Measurements from ENCODE around the gene SH2D6. TPM values are rescaled to one million over a fixed set of nuclear protein-coding genes. Genes with fewer than 3 reads are reported as not detected.
"Not testable (repeated sequence)": the region's sequence is repeated elsewhere in the genome, so short reads cannot be mapped to it uniquely, and the experiment has no call there.

The SH2D6 gene
- total RNA-seq, 1 donor from 2014 or later = not detected

- H3K4me3 ChIP-seq (ENCODE audit: low read depth, low read length) = no peak overlapping the region
- H3K36me3 ChIP-seq (ENCODE audit: control insufficient read depth, insufficient read depth, low read length) = no peaks in the 10 kb centered on the region
- FAIRE-seq = no peak
- no peaks in the 10 kb centered on the region for H3K27me3 ChIP-seq (ENCODE audit: control insufficient read depth, insufficient read depth, low read length)
- no peak for DNase-seq (ENCODE audit: low read depth)
- TF ChIP-seq CTCF (IDR thresholded peaks at IDR 0.05; ENCODE audit: insufficient read depth, low read length, severe bottlenecking) = no peak
Measured at GRCh38 chr2:85481818-85482777, 63.6 kb downstream of the SH2D6 start.

- not testable (repeated sequence) for H3K36me3 ChIP-seq (ENCODE audit: control insufficient read depth, insufficient read depth, low read length); H3K4me3 ChIP-seq (ENCODE audit: low read depth, low read length); FAIRE-seq; DNase-seq (ENCODE audit: low read depth); H3K27me3 ChIP-seq (ENCODE audit: control insufficient read depth, insufficient read depth, low read length)
Measured at GRCh38 chr2:85484615-85485014, 66.1 kb downstream of the SH2D6 start.

- Histone ChIP-seq H3K4me3 (ENCODE audit: low read depth, low read length) (no peak overlapping the region), H3K27me3 (ENCODE audit: control insufficient read depth, insufficient read depth, low read length) (no peaks in the 10 kb centered on the region), H3K36me3 (ENCODE audit: control insufficient read depth, insufficient read depth, low read length) (no peaks in the 10 kb centered on the region)
- FAIRE-seq = no peak
- DNase-seq (ENCODE audit: low read depth) = no peak
- no peak for TF ChIP-seq CTCF (IDR thresholded peaks at IDR 0.05; ENCODE audit: insufficient read depth, low read length, severe bottlenecking)
Measured at GRCh38 chr2:85485815-85486214, 67.3 kb downstream of the SH2D6 start.

Other genes with a start within 250 kb of the SH2D6 start
- gene TGOLN2, start 90.7 kb upstream of the SH2D6 start, total RNA-seq = 34.5 and 41.3 TPM in 2 replicates
- gene RETSAT, start 64.2 kb upstream of the SH2D6 start, total RNA-seq = 79.2 and 95.4 TPM in 2 replicates
- gene ELMOD3, start 63.9 kb upstream of the SH2D6 start, total RNA-seq = 13.2 and 15.1 TPM in 2 replicates
- gene CAPG, start 8.3 kb upstream of the SH2D6 start, total RNA-seq = 701 and 871 TPM in 2 replicates
- 81.9 and 103 TPM in 2 replicates for gene MAT2A, start 120.5 kb downstream of the SH2D6 start, total RNA-seq
- gene GGCX, start 142.8 kb downstream of the SH2D6 start, total RNA-seq = 27.9 and 33.0 TPM in 2 replicates
- 41.3 and 67.6 TPM in 2 replicates for gene VAMP8, start 158.9 kb downstream of the SH2D6 start, total RNA-seq
- gene VAMP5, start 165.7 kb downstream of the SH2D6 start, total RNA-seq = 4.5 and 5.5 TPM in 2 replicates
- gene RNF181, start 177.0 kb downstream of the SH2D6 start, total RNA-seq = 240 and 318 TPM in 2 replicates
- gene TMEM150A, start 184.0 kb downstream of the SH2D6 start, total RNA-seq = 8.3 and 9.2 TPM in 2 replicates
- gene C2orf68, start 193.4 kb downstream of the SH2D6 start, total RNA-seq = 9.5 and 18.8 TPM in 2 replicates
- 26.8 and 32.4 TPM in 2 replicates for gene USP39, start 197.5 kb downstream of the SH2D6 start, total RNA-seq
- gene SFTPB, start 249.5 kb downstream of the SH2D6 start, total RNA-seq = not detected in 2 replicates